Nephron progenitor cell (in vitro differentiated cells): Measurements from ENCODE around the gene STK17B.

ENCODE experiments used
- DNase-seq: peaks from one replicate; pipeline ENCODE4 v3.0.0; 2021
- H3K27ac Mint-ChIP-seq: 2 replicates; pipeline ENCODE4 v1.8.0; 2021; ENCODE audit warnings: mild to moderate bottlenecking, moderate library complexity, mixed read lengths
- H3K27me3 Mint-ChIP-seq: 2 replicates; pipeline ENCODE4 v1.8.0; 2021; ENCODE audit warnings: mild to moderate bottlenecking, low read depth, mixed read lengths; ENCODE audit not compliant: poor library complexity
- H3K36me3 Mint-ChIP-seq: 2 replicates; pipeline ENCODE4 v1.8.0; 2021; ENCODE audit warnings: low read depth, mixed read lengths
- H3K4me1 Mint-ChIP-seq: 2 replicates; pipeline ENCODE4 v1.8.0; 2021; ENCODE audit warnings: mixed read lengths
- H3K4me3 Mint-ChIP-seq: 2 replicates; pipeline ENCODE4 v1.8.0; 2021; ENCODE audit warnings: mild to moderate bottlenecking, moderate library complexity, mixed read lengths
- H3K9me3 Mint-ChIP-seq: 2 replicates; pipeline ENCODE4 v1.8.0; 2021; ENCODE audit warnings: mild to moderate bottlenecking, moderate library complexity, mixed read lengths
- CTCF ChIP-seq: fragments of 200-600 bp; sonication (generic); IDR thresholded peaks from 2 replicates; pipeline ENCODE4 v1.5.0; 2021; ENCODE audit warnings: antibody characterized with exemption

The STK17B gene

DNA sequence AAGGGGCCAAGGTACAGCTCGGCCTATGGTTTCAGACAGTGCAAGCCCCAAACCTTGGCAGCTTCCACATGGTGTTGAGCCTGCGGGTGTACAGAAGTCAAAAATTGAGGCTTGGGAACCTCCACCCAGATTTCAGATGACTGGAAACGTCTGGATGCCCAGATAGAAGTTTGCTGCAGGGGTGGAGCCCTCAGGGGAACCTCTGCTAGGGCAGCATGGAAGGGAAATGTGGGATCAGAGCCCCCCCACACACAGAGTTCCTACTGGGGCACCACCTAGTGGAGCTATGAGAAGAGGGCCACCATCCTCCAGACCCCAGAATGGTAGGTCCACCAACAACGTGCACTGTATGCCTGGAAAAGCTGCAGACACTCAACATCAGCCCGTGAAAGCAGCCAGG lies 87.8 kb downstream of the STK17B start:
- Mint-ChIP-seq H3K27ac (no peak overlapping the region), H3K4me1 (no peaks in the 10 kb centered on the region), H3K4me3 (no peak overlapping the region), H3K36me3 (peaks cover 6% of the 10 kb centered on the region), H3K9me3 (peaks cover 23% of the 10 kb centered on the region), H3K27me3 (peaks cover 4% of the 10 kb centered on the region)
- no peak for TF ChIP-seq CTCF
- no peak for DNase-seq
